ENCODE results near the gene TEX13A.
"Not testable (repeated sequence)": the region's sequence is repeated elsewhere in the genome, so short reads cannot be mapped to it uniquely, and the experiment has no call there.

The TEX13A gene

GRCh38 chrX:105220636-105221035, at the start of gene TEX13A:
TEX13A (minus strand) TSS chrX:105220694; CDS start chrX:105220397, 297 bp downstream.
- no peak for DNase-seq (ENCODE audit: low read depth)

- DNase-seq (ENCODE audit: low read depth): no peak
Observed at GRCh38 chrX:105269386-105269785, 48.9 kb upstream of the TEX13A start.

GRCh38 chrX:105267167-105267566, 46.7 kb upstream of the TEX13A start:
- DNase-seq (ENCODE audit: low read depth): no peak

DNA sequence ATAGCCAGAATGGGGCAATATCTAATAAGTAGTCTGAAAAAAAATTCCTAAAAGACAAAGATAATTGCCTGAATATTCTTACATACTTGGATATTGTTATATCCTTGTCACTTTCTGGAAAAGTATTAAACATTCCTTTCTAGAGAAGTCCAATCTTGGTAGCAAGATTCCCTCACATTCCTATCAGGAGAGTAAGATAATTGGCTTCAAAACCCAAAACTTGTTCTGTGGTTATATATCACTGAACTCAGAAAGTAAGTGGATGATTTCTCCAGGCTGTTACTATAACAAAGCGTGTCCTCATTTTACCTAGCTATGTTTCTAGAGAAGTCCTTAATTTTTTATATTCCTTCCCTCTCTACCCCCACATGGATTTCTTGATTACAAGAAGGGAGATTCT, 46.0 kb upstream of the TEX13A start:
- no peak for DNase-seq (ENCODE audit: low read depth)

DNA sequence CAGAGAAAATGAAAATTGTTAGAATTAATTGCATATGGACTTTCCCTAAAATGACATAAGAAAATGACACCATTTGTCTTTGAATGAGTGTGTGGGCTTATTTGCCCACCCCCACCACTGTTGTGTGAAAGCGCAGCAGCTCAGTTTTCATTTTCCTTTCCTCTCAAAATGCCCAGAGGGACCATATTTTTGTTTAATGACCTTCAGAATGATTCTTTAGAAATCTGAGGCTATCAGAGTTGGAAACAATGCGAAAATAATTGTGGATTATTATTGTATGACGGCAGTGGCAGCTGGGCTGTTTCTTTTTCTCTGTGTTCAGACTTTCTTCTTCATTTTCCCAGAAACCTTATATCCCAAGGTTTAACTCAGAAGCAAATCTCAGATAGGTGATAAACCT, 44.6 kb upstream of the TEX13A start:
- DNase-seq (ENCODE audit: low read depth): no peak

DNA sequence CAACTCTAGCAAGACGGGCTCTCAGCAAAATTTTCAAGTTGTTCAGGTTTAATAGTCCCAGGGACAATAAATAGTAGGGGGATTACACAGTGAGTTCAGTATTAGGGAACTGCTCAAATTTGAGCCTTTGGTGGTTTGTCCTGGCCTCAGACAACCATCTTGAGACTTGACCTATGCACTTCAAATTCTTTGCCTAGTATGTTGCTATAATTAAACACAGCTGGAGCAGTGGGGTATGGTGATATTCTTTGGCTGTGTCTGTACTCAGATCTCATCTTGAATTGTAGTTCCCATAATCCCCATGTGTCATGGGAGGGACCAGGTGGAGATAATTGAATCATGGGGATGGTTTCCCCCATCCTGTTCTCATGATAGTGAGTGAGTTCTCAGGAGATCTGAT, 43.3 kb upstream of the TEX13A start:
- no peak for DNase-seq (ENCODE audit: low read depth)

DNA sequence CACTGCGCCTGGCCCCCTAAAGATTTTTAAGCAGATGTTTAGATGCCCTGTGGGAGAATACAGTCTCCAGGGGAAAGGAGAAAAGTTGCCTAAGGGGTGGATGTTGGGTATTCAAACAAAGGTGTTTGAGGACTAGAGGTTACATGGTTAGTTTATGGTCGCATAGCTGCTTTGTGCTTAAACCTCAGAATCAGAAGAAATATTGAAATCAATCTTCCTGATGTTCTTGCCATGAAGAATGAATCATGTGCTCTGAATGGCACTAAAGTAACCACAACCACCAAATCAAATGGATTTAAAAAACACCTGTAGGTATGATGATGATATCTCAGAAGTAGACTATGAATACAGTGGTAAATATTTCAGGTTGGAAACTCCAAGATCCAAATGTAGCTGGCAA, 42.7 kb upstream of the TEX13A start:
- no peak for DNase-seq (ENCODE audit: low read depth)

GRCh38 chrX:105260291-105261043, 40.0 kb upstream of the TEX13A start:
- no peak for DNase-seq (ENCODE audit: low read depth)

DNA sequence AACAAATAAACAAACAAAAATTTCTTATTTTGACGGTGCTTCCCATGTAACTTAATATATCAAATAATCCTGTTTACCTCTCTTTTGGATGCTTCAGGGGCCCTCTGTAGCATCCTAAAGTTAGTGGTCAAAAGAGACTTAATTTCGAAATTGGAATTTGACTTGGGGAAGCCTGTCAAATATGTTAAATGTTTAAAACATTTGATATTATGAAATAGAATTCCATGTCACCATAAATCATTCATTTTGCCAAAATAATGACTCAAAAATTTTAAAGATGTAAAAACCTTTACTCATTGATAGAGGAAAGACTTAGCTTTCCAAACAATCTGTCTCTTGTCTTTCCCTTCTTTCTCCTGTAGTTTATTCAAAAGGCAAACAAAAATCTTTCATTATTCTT, 20.6 kb upstream of the TEX13A start:
- DNase-seq (ENCODE audit: low read depth): no peak

GRCh38 chrX:105237407-105237806, 16.9 kb upstream of the TEX13A start:
- DNase-seq (ENCODE audit: low read depth): not testable (repeated sequence)

- DNase-seq (ENCODE audit: low read depth): no peak
Observed at GRCh38 chrX:105229146-105229545, 8.7 kb upstream of the TEX13A start.

DNA sequence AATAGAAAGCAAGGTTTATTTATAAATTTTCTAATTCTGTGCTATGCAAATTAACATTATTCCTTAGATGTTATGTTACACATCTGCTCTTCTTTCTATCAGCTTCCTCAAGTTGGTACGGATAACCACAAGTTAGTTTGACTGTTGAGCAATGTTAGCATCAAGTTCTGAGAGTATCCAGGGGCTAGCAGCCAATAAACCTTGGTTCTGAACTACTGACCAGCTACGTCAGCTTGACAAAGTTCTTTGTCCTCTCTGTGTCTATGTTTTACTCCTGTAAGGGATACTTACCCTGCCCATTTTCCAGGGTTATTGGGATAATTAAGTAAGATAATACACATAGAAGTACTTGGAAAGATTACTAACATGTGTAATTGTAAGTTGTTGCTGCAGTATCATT, 8.1 kb upstream of the TEX13A start:
- DNase-seq (ENCODE audit: low read depth): no peak

GRCh38 chrX:105226499-105226898, 6.0 kb upstream of the TEX13A start:
- DNase-seq (ENCODE audit: low read depth): no peak

- no peak for DNase-seq (ENCODE audit: low read depth)
Observed at GRCh38 chrX:105221374-105221773, 880 bp upstream of the TEX13A start.

GRCh38 chrX:105219454-105220401, 766 bp downstream of the TEX13A start:
- no peak for DNase-seq (ENCODE audit: low read depth)

DNA sequence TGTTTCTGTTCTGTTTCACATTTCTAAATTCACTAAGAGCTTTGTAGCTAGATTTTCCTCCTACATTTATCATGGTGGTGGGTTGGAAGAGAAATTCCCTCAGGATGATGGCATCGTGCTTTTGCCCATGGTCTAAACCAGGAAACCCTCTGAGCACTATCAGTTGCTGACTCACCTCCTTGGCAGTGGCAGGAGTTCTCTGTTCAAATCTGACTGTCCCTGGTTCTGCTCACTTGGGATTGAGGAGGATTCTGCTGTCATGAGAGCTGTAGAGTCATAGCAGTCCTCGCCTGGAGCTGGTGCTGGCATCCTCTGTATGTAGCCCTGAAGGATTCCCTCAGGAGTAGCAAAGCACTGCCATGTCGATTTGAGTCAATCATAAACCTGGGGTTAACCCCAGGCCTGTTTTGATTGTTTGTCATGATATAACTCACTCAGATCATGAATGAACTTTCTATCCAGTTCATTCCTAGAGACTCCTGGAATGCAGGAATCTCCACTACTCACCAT, 9.4 kb downstream of the TEX13A start:
- DNase-seq (ENCODE audit: low read depth): no peak

GRCh38 chrX:105210258-105210657, 10.2 kb downstream of the TEX13A start:
- DNase-seq (ENCODE audit: low read depth): no peak

GRCh38 chrX:105209406-105209805, 11.1 kb downstream of the TEX13A start:
- DNase-seq (ENCODE audit: low read depth): no peak

GRCh38 chrX:105191878-105192277, 28.6 kb downstream of the TEX13A start:
- no peak for DNase-seq (ENCODE audit: low read depth)

DNA sequence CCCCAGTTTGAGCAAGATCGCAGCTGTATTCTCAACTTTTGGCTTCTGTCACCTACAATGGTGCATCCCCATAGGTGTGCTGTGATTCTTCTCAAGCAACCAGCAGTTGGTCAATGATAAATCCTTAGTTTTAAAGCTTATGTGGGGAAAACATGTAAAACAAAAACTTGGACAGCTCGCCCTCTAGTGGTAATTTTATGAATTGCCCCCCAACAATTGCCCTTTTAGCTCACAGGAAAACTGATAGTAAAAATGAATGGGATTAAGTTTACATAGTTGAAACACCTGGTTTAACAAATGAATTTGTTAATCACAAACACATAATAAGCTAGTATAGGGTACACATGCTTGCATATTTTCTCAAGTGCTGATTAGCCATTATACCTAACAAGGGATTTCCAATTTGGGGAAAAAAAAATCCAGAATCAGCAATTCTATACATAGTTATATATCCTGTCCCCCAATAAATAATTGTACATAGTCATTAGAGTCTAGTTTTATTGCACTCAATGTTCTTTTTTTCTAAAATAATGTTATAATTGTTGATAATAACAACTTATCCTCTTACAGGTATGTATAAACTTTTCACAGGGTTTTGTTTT, 30.1 kb downstream of the TEX13A start:
- DNase-seq (ENCODE audit: low read depth): no peak

GRCh38 chrX:105189093-105189492, 31.4 kb downstream of the TEX13A start:
- DNase-seq (ENCODE audit: low read depth): no peak

DNA sequence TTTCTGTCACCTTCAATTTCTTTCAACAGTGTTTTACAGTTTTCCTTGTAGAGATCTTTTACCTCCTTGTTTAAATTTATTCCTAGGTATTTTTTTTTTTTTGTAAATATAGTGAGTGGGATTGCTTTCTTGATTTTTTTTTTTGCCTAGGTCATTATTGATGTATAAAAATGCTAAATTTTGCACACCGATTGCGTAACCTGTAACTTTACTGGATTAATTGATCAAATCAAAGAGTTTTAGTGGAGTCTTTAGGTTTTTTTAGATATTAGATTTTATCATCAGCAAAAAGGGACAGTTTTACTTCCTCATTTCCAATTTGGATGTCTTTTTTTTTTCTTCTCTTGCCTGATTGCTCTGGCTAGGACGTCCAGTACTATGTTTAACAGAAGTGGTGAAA, 40.9 kb downstream of the TEX13A start:
- DNase-seq (ENCODE audit: low read depth): no peak

DNA sequence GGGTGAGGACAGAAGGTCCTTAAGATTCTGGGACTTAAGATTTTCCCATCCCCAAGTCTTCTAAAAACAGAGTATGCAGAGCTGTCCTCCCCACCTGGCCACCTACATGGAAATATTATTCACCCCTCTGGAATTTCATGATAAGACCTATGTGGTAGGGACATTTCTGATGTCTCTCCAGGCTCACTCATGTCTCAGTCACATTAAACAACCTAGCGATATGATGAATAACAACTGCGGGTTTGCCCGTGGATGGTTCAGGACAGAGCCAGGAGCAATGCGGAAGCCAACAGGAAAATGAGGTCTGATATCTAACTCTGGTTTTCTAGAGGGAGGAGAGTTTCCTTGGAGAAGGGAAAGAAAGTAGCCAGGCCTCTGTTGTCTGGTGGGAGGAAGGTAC, 47.4 kb downstream of the TEX13A start:
- DNase-seq (ENCODE audit: low read depth): no peak

All from stimulated activated CD8-positive, alpha-beta memory T cell treated with anti-CD3 and anti-CD28 coated beads, Interleukin-12 subunit alpha, Interleukin-12 subunit beta, amount 100 ng/mL, for 4 hours (primary cell).